ENCODE data around the gene PAWR.

The PAWR gene

DNA sequence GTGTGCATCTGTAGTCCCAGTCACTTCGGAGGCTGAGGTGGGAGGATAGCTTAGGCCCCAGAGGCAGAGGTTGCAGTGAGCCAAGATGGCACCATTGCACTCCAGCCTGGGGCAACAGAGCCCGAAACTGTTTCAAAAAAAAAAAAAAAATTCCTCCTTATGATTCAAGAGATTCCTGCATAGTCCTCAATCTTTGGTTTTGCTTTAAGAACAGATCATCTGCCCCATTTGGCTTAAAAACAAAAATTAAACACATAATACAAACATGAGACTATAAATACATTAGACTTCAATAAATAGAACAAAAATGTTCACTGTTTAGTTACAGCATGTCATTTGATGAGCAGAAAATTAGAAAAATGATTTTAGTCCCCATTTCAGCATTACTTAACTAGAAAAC lies 131.2 kb downstream of the PAWR start:
- H3K4me3 ChIP-seq (ENCODE audit: low read length) = no peak overlapping the region
- no peak for TF ChIP-seq CTCF (conservative IDR thresholded peaks at IDR 0.05; ENCODE audit: low read depth, low read length)
- DNase-seq (ENCODE audit: low read depth) = no peak

GRCh38 chr12:79558924-79559469 lies 131.8 kb downstream of the PAWR start:
- no peak overlapping the region for H3K4me3 ChIP-seq (ENCODE audit: low read length)
- TF ChIP-seq CTCF (conservative IDR thresholded peaks at IDR 0.05; ENCODE audit: low read depth, low read length) = no peak
- no peak for DNase-seq (ENCODE audit: low read depth)

GRCh38 chr12:79557690-79558315 lies 133.0 kb downstream of the PAWR start:
- H3K4me3 ChIP-seq (ENCODE audit: low read length) = no peak overlapping the region
- DNase-seq (ENCODE audit: low read depth) = no peak
- TF ChIP-seq CTCF (conservative IDR thresholded peaks at IDR 0.05; ENCODE audit: low read depth, low read length) = no peak

DNA sequence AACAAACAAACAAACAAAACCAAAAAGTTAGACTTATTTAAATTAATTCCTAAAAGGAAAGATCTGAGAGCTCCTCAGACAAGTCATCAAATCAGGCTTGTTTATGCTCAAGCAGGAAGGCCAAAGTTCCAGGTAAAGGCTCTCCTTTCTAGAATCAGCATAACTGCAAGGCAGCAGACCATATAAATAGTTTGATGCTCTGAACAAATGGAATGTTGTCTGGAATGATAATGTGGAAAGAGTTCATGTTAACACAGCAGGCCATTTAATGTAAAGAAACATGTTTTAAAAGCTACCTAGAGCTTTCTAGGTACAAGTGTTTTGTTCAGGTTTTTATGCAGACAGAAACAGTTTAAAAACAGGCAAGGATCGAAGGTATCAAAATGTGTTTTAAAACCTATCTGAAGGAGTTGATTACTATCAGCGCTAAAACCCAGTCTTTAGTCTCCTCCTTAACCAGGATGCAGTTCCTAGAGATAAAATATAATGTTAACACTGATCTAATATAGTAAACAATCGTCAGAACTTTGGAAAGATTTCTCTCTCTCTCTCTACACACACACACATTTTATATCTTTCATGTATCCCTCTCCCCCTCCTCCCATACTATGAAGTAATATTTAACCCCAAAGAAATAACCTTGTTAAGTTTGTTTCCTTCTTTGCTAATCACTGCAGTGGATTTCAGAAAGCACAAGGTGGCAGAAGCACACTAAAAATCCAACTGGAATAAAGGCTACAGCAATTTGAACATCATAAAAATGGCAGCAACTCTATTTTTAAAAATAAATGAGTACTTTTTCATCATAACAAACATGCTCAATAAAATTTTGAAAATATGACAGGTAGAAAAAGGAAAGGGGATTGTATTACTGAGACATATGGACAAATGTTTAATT lies 135.5 kb downstream of the PAWR start:
- TF ChIP-seq CTCF (conservative IDR thresholded peaks at IDR 0.05; ENCODE audit: low read depth, low read length) = peak; percentile 72
- H3K4me3 ChIP-seq (ENCODE audit: low read length) = no peak overlapping the region
- DNase-seq (ENCODE audit: low read depth) = no peak

GRCh38 chr12:79553863-79554574 lies 136.7 kb downstream of the PAWR start:
- no peak for DNase-seq (ENCODE audit: low read depth)
- no peak for TF ChIP-seq CTCF (conservative IDR thresholded peaks at IDR 0.05; ENCODE audit: low read depth, low read length)
- no peak overlapping the region for H3K4me3 ChIP-seq (ENCODE audit: low read length)

DNA sequence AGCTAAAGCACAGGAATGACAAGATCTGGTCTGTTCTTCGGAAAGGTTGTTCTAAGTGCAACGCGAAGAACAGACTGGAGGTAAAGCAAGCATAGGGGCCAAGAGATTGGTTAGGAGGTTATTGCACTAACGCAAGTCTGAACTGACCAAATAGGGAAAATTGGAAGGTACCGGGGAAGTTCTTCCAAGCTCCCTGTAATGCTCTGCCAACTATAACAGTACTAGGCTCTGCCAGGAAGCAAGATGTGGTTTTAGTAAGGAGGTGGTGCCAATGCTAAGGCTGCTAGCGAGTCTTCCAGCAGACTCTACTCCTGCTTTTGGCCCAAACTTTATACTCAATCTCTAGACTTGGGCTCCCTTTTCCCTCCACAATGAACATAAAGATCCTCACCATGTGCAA lies 138.6 kb downstream of the PAWR start:
- DNase-seq (ENCODE audit: low read depth) = no peak
- no peak overlapping the region for H3K4me3 ChIP-seq (ENCODE audit: low read length)
- TF ChIP-seq CTCF (conservative IDR thresholded peaks at IDR 0.05; ENCODE audit: low read depth, low read length) = no peak
